Measurements from ENCODE around the gene SREBF1.
A peak's percentile ranks its signal among the peaks of the same experiment; 100 is the strongest.

SREBF1 gene

GRCh38 chr17:17822189-17822588 is 14.6 kb downstream of the SREBF1 start:
- Histone ChIP-seq H3K9me3 (no peaks in the 10 kb centered on the region), H3K27me3 (no peaks in the 10 kb centered on the region), H3K4me3 (ENCODE audit: low read depth, low read length) (peak overlapping the region; percentile 48), H3K4me1 (peaks cover 39% of the 10 kb centered on the region), H3K36me3 (peaks cover 19% of the 10 kb centered on the region)
- DNase-seq, result no peak
- no peak for TF ChIP-seq CTCF (IDR thresholded peaks at IDR 0.05; ENCODE audit: low read depth, low read length)

GRCh38 chr17:17820463-17821158 is 16.2 kb downstream of the SREBF1 start:
- no peak for TF ChIP-seq CTCF (IDR thresholded peaks at IDR 0.05; ENCODE audit: low read depth, low read length)
- Histone ChIP-seq H3K36me3 (peaks cover 30% of the 10 kb centered on the region), H3K27me3 (no peaks in the 10 kb centered on the region), H3K4me3 (ENCODE audit: low read depth, low read length) (no peak overlapping the region), H3K9me3 (no peaks in the 10 kb centered on the region), H3K4me1 (peaks cover 39% of the 10 kb centered on the region)
- DNase-seq, result no peak

DNA sequence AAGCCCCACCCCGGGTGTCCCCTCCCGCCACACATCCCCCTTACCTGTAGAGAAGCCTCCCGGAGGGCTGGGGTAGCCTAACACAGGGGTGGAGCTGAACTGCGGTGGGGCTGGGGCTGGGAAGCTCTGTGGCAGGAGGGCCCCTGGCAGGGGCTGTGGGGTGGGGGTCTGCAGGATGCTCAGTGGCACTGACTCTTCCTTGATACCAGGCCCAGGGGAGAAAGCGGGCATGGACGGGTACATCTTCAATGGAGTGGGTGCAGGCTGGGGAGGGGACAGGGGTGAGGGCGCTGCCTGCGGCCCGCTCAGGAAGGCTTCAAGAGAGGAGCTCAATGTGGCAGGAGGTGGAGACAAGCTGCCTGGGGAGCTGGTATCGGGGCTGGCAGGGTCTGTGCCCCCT is 16.7 kb downstream of the SREBF1 start:
- no peak for TF ChIP-seq CTCF (IDR thresholded peaks at IDR 0.05; ENCODE audit: low read depth, low read length)
- no peak for DNase-seq
- H3K4me3 ChIP-seq (ENCODE audit: low read depth, low read length), result no peak overlapping the region
- H3K27me3 ChIP-seq, result no peaks in the 10 kb centered on the region
- peaks cover 34% of the 10 kb centered on the region for H3K36me3 ChIP-seq
- H3K9me3 ChIP-seq, result no peaks in the 10 kb centered on the region
- peaks cover 38% of the 10 kb centered on the region for H3K4me1 ChIP-seq

GRCh38 chr17:17819561-17819995 is 17.2 kb downstream of the SREBF1 start:
- Histone ChIP-seq H3K36me3 (peaks cover 38% of the 10 kb centered on the region), H3K27me3 (no peaks in the 10 kb centered on the region), H3K4me1 (peaks cover 33% of the 10 kb centered on the region), H3K4me3 (ENCODE audit: low read depth, low read length) (no peak overlapping the region), H3K9me3 (no peaks in the 10 kb centered on the region)
- no peak for TF ChIP-seq CTCF (IDR thresholded peaks at IDR 0.05; ENCODE audit: low read depth, low read length)
- peak; percentile 85 for DNase-seq

DNA sequence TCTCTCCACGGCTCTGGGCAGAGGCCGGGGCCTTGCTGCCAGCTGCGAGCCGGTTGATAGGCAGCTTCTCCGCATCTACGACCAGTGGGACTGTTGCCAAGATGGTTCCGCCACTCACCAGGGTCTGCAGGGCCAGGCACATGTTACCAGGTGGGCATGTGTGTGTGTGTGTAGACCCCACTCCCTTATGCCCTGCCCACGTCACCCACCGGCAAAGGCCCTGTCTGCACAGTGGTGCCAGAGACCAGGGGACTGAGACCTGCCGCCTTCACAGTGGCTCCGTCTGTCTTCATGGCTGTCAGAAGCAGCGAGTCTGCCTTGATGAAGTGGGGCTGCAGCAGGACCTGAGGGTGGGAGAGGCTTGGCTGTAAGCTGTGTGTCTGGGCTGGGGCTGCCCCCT is 17.7 kb downstream of the SREBF1 start:
- H3K27me3 ChIP-seq, result no peaks in the 10 kb centered on the region
- H3K4me1 ChIP-seq, result peaks cover 28% of the 10 kb centered on the region
- H3K4me3 ChIP-seq (ENCODE audit: low read depth, low read length), result no peak overlapping the region
- TF ChIP-seq CTCF (IDR thresholded peaks at IDR 0.05; ENCODE audit: low read depth, low read length), result no peak
- H3K36me3 ChIP-seq, result peaks cover 43% of the 10 kb centered on the region
- no peaks in the 10 kb centered on the region for H3K9me3 ChIP-seq
- no peak for DNase-seq

DNA sequence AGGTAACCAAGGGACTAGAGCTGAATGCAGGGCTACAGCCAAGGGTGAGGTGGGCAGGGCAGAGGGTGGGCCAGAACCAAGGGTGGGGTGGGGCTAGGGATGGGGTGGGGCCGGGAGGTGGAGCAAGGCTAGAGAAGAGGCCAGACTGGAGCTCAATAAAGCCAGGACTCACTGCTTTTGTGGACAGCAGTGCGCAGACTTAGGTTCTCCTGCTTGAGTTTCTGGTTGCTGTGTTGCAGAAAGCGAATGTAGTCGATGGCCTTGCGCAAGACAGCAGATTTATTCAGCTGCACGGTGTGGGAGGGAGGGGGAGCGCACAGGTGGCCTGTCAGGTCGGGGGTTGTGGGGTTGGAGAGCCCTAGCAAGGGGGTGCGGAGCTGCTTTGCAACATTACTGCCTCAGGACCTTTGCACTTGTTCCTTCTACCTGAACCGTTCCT is 18.7 kb downstream of the SREBF1 start:
- TF ChIP-seq CTCF (IDR thresholded peaks at IDR 0.05; ENCODE audit: low read depth, low read length), result no peak
- Histone ChIP-seq H3K4me1 (peaks cover 27% of the 10 kb centered on the region), H3K27me3 (no peaks in the 10 kb centered on the region), H3K4me3 (ENCODE audit: low read depth, low read length) (no peak overlapping the region), H3K9me3 (no peaks in the 10 kb centered on the region), H3K36me3 (peaks cover 53% of the 10 kb centered on the region)
- peak; percentile 63 for DNase-seq

All from BE2C (cell line).